K562 (cell line): ENCODE measurements around the gene MAP3K7. TPM values are rescaled to one million over a fixed set of nuclear protein-coding genes. Genes with fewer than 3 reads are reported as not detected.

ENCODE experiments used
- ATF1 ChIP-seq, 2 experiments: fragments of 450-650 bp in 1 of 2; IDR thresholded peaks; 2 replicates each; pipeline ENCODE4 v1.6.1; 2016; ENCODE audit warnings: missing compliant biosample characterization in 1 of 2, missing genetic modification characterization in 1 of 2
- BRD9 ChIP-seq: fragments of 450-650 bp; IDR thresholded peaks from 2 replicates; pipeline ENCODE4 v1.6.1; 2018; ENCODE audit warnings: low read depth; ENCODE audit not compliant: partially characterized antibody
- DIDO1 ChIP-seq: fragments of 450-650 bp; IDR thresholded peaks from 2 replicates; pipeline ENCODE4 v1.6.1; 2016; ENCODE audit warnings: low read depth, missing biosample characterization, missing genetic modification characterization
- FOS ChIP-seq: IDR thresholded peaks from 3 replicates; pipeline ENCODE4 v1.6.1; 2011; ENCODE audit not compliant: insufficient read length; ENCODE audit errors: extremely low read depth
- GMEB1 ChIP-seq: fragments of 250-450 bp; sonication (Bioruptor Pico); IDR thresholded peaks from 2 replicates; pipeline ENCODE4 v1.4.0; 2020; ENCODE audit warnings: mild to moderate bottlenecking
- GTF2F1 ChIP-seq: IDR thresholded peaks from 2 replicates; pipeline ENCODE4 v1.6.1; 2011; ENCODE audit warnings: low read depth, low read length, improper control_type of control experiment
- GTF3C2 ChIP-seq: IDR thresholded peaks from 3 replicates; pipeline ENCODE4 v1.6.1; 2011; ENCODE audit warnings: borderline replicate concordance, mild to moderate bottlenecking, moderate library complexity; ENCODE audit not compliant: insufficient read length; ENCODE audit errors: extremely low read depth
- HEY1 ChIP-seq: fragments of 250-450 bp; sonication (Bioruptor Pico); IDR thresholded peaks from 2 replicates; pipeline ENCODE4 v1.5.0; 2020; ENCODE audit warnings: mild to moderate bottlenecking, moderate library complexity, borderline replicate concordance
- HINFP ChIP-seq: fragments of 450-650 bp; conservative IDR thresholded peaks from 2 replicates; pipeline ENCODE4 v1.6.1; 2016; ENCODE audit warnings: missing genetic modification characterization, low read depth, mild to moderate bottlenecking, control low read depth, missing compliant biosample characterization
- POLR2AphosphoS5 ChIP-seq: IDR thresholded peaks from 2 replicates; pipeline ENCODE4 v1.6.1; 2011; ENCODE audit warnings: mild to moderate bottlenecking, low read depth, low read length, moderate library complexity; ENCODE audit not compliant: control insufficient read depth, insufficient read depth
- PPARD ChIP-seq: fragments of 250-450 bp; sonication (Bioruptor Pico); IDR thresholded peaks from 2 replicates; pipeline ENCODE4 v1.8.0; 2022; ENCODE audit warnings: inconsistent platforms, mild to moderate bottlenecking, moderate library complexity
- PTBP1 ChIP-seq: fragments of 200-400 bp; formaldehyde crosslinking; IDR thresholded peaks from 2 replicates; pipeline ENCODE4 v1.6.1; 2017; ENCODE audit warnings: low read depth, low read length
- SAP30 ChIP-seq: fragments of 200-600 bp; sonication (generic); IDR thresholded peaks from 2 replicates; pipeline ENCODE4 v1.6.1; 2012; ENCODE audit warnings: borderline replicate concordance, low read depth, mild to moderate bottlenecking, moderate library complexity, low read length, control low read depth, inconsistent platforms; ENCODE audit not compliant: insufficient read depth, poor library complexity, severe bottlenecking
- SMAD4 ChIP-seq: fragments of 250-450 bp; sonication (Bioruptor Pico); conservative IDR thresholded peaks from 2 replicates; pipeline ENCODE4 v1.8.0; 2021; ENCODE audit warnings: inconsistent platforms, mild to moderate bottlenecking, moderate library complexity
- TSC22D4 ChIP-seq: fragments of 450-650 bp; IDR thresholded peaks from 2 replicates; pipeline ENCODE4 v1.6.1; 2016; ENCODE audit warnings: missing genetic modification characterization, missing biosample characterization, control low read depth
- XRCC5 ChIP-seq: fragments of 200-400 bp; formaldehyde crosslinking; IDR thresholded peaks from 2 replicates; pipeline ENCODE4 v1.6.1; 2017; ENCODE audit warnings: low read depth, mild to moderate bottlenecking, low read length
- ZBTB34 ChIP-seq: fragments of 250-450 bp; sonication (Bioruptor Pico); IDR thresholded peaks from 2 replicates; pipeline ENCODE4 v1.8.0; 2021; ENCODE audit warnings: mild to moderate bottlenecking, moderate library complexity
- ZFPM2 ChIP-seq: fragments of 250-450 bp; sonication (Bioruptor Pico); IDR thresholded peaks from 2 replicates; pipeline ENCODE4 v1.5.1; 2022; ENCODE audit warnings: mild to moderate bottlenecking
- ZNF79 ChIP-seq: fragments of 250-450 bp; sonication (Bioruptor Pico); IDR thresholded peaks from 2 replicates; pipeline ENCODE4 v1.4.0; 2020; ENCODE audit warnings: low read depth, mild to moderate bottlenecking, moderate library complexity
- polyA plus RNA-seq, 8 experiments: library from polyadenylated mRNA; depleted of rRNA in 4 of 8; stranded (reverse) in 5 of 8; unstranded in 3 of 8; fragments of >200 nt; fragmentation: Nextera tagmentation in 2 of 8; fragmentation: Illumina TruSeq in 1 of 8; extraction: Ambion mirVana in 2 of 8; extraction: Trizol in 1 of 8; gene quantifications; 2 replicates each; pipeline versions ENCODE4 v1.2.1 to v1.2.3, GENCODE V29; 2011 to 2014; ENCODE audit warnings: inconsistent platforms in 1 of 8, missing spikeins in 1 of 8
- total RNA-seq, 7 experiments: library from RNA; depleted of rRNA in 6 of 7; stranded (reverse); fragments of >200 nt in 6 of 7; fragmentation: Illumina TruSeq in 2 of 7; extraction: Trizol in 2 of 7; gene quantifications; 2 replicates each; pipeline versions ENCODE4 v1.2.1 to v1.2.3, GENCODE V29; 2011 to 2021; ENCODE audit warnings: low replicate concordance in 1 of 7

The MAP3K7 gene
- total and polyA plus RNA-seq, 9 of the 15 experiments (the other 6 are each of a cell fraction or from before 2014, with no cell fraction given): 13.4 to 60.9 (median 34.8) TPM

- no peak for TF ChIP-seq SMAD4 (CRISPR knock-in tag)
- no peak for TF ChIP-seq XRCC5
- no peak for TF ChIP-seq ZNF79 (CRISPR knock-in tag)
- TF ChIP-seq GMEB1 (CRISPR knock-in tag): peak; percentile 11; the same call in 1 of the 2 replicates
- no peak for TF ChIP-seq TSC22D4 (tag)
- no peak; the same call in 1 of the 2 replicates for TF ChIP-seq GTF2F1
- peak; percentile 96 for TF ChIP-seq SAP30
- no peak for TF ChIP-seq PTBP1
- TF ChIP-seq FOS: no peak
- TF ChIP-seq HINFP: no peak
- no peak for TF ChIP-seq PPARD
- no peak for TF ChIP-seq GTF3C2
- no peak for TF ChIP-seq ZBTB34 (CRISPR knock-in tag)
- peak; percentile 95 for TF ChIP-seq DIDO1 (tag)
- TF ChIP-seq ATF1 (CRISPR knock-in tag; IDR thresholded peaks at IDR 0.05): peak; percentile 96
- peak; percentile 100 for TF ChIP-seq ATF1 (tag; IDR thresholded peaks at IDR 0.05)
- 0 out of 2 replicates have a peak, but pooled peaks have one; percentile 22 for TF ChIP-seq HEY1 (CRISPR knock-in tag)
- peak; percentile 65 for TF ChIP-seq BRD9
- TF ChIP-seq POLR2AphosphoS5: peak; percentile 72; the same call in 1 of the 2 replicates
- no peak for TF ChIP-seq ZFPM2
Measured at GRCh38 chr6:90586836-90587638, at the start of gene MAP3K7 (continued).
